Activated naive CD8-positive, alpha-beta T cell treated with anti-CD3 and anti-CD28 coated beads, Interleukin-2, amount 10 ng/mL, durations not matched to agents 7 days and 5 days (primary cell): ENCODE data around the gene SH3BGRL2. TPM values are rescaled to one million over a fixed set of nuclear protein-coding genes. Genes with fewer than 3 reads are reported as not detected.
"Not testable (repeated sequence)": the region's sequence is repeated elsewhere in the genome, so short reads cannot be mapped to it uniquely, and the experiment has no call there.

Source experiments
- ATAC-seq: fragments of 150-1000 bp; cut with Tn5 transposase; one replicate; pipeline ENCODE4 v1.10.0; 2021; ENCODE audit warnings: low read depth, moderate library complexity
- POLR2A ChIA-PET: fragments of 350-600 bp; sonication (Branson Sonifier 250); formaldehyde crosslinking; loops from one replicate; lab custom pipeline; 2021; ENCODE audit warnings: antibody characterized with exemption; lab: Charles Lee
- DNase-seq: peaks from one replicate; pipeline ENCODE4 v3.0.0; 2021
- H3K27ac Mint-ChIP-seq: one replicate; pipeline ENCODE4 v1.8.0; 2022; ENCODE audit warnings: mild to moderate bottlenecking, mixed read lengths
- H3K27me3 Mint-ChIP-seq: one replicate; pipeline ENCODE4 v1.8.0; 2022; ENCODE audit warnings: mild to moderate bottlenecking, moderate library complexity, mixed read lengths
- H3K36me3 Mint-ChIP-seq: one replicate; pipeline ENCODE4 v1.8.0; 2021; ENCODE audit warnings: mild to moderate bottlenecking, mixed read lengths
- H3K4me1 Mint-ChIP-seq: one replicate; pipeline ENCODE4 v1.8.0; 2021; ENCODE audit warnings: mixed read lengths
- H3K4me3 Mint-ChIP-seq: one replicate; pipeline ENCODE4 v1.8.0; 2022; ENCODE audit warnings: mild to moderate bottlenecking, moderate library complexity, mixed read lengths
- H3K9me3 Mint-ChIP-seq: one replicate; pipeline ENCODE4 v1.8.0; 2021; ENCODE audit warnings: mixed read lengths
- total RNA-seq, 2 experiments: library from RNA; stranded (reverse); gene quantifications; one replicate each; pipeline ENCODE4 v1.2.3, GENCODE V29; 2021

The SH3BGRL2 gene
- total RNA-seq, 2 experiments from 2014 or later, result 0.89 to 1.2 TPM

DNA sequence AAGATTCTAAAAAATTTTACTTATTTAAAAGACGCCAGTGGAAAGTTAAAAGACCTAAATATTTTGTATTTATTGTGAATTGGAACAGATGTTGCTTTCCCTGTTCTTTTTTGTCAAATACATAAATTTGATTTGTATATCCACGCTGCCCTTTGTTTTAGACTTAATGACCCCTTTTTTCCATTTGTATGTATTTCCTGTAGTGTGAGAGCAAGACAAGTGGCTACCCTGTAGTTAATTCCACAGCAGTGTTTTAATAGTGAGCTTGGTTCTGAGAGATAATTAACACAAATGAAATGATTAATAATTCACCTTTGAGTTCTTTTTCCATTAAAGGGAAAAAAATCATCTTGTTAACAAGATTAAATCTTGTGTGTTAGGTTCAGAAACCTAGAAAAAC, 16.6 kb downstream of the SH3BGRL2 start:
- H3K36me3 Mint-ChIP-seq, result no peaks in the 10 kb centered on the region
- POLR2A ChIA-PET, result no interaction called here
- no peak overlapping the region for H3K27ac Mint-ChIP-seq
- H3K4me3 Mint-ChIP-seq, result no peak overlapping the region
- peaks cover 2% of the 10 kb centered on the region for H3K27me3 Mint-ChIP-seq
- DNase-seq (no peak), ATAC-seq (no peak)
- H3K4me1 Mint-ChIP-seq, result peaks cover 9% of the 10 kb centered on the region
- no peaks in the 10 kb centered on the region for H3K9me3 Mint-ChIP-seq

DNA sequence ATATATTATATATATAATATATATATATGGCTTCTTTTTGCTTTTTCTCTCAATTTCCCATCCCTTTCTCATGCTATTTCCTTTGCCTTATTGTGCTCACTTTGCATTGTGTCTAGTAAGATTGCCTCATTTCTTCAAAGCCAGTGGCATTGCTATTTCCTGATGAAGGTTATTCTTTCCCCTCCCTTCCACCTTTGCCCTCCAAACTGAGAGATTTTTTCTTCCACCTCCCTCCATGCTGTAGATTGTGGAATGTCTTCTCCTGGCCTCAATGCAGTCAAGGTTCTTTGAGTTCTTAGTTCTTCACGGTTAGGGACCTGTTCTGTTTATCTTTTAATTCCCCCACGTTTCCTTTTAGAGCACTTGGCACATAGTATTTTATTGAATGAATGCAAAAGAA, 17.2 kb downstream of the SH3BGRL2 start:
- POLR2A ChIA-PET, result no interaction called here
- no peak overlapping the region for H3K27ac Mint-ChIP-seq
- ATAC-seq, result no peak
- no peaks in the 10 kb centered on the region for H3K9me3 Mint-ChIP-seq
- no peak overlapping the region for H3K4me3 Mint-ChIP-seq
- no peaks in the 10 kb centered on the region for H3K36me3 Mint-ChIP-seq
- DNase-seq, result no peak
- H3K4me1 Mint-ChIP-seq, result peaks cover 9% of the 10 kb centered on the region
- H3K27me3 Mint-ChIP-seq, result peaks cover 2% of the 10 kb centered on the region

DNA sequence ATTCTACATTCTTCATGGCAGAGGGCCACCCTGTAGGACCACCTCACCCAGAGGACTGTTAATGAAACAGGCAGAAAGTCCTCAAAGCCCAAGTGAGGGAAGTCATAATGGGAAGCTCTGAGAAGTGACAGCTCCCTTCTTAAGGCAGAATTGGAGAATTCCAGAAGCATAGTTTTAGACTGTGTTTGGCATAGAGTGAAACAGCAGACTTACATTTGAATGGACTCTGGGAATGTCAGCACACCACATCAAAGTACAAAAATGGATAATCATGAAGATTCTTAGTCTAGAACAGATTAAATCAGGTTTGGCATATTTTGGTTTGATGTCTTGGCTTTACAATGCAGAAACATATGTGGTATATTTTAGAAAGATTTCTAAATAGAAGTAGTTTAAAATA, 17.9 kb downstream of the SH3BGRL2 start:
- Mint-ChIP-seq H3K9me3 (no peaks in the 10 kb centered on the region), H3K36me3 (no peaks in the 10 kb centered on the region), H3K4me3 (no peak overlapping the region), H3K27me3 (peaks cover 2% of the 10 kb centered on the region), H3K27ac (no peak overlapping the region), H3K4me1 (peaks cover 9% of the 10 kb centered on the region)
- POLR2A ChIA-PET, result no interaction called here
- DNase-seq (no peak), ATAC-seq (no peak)

DNA sequence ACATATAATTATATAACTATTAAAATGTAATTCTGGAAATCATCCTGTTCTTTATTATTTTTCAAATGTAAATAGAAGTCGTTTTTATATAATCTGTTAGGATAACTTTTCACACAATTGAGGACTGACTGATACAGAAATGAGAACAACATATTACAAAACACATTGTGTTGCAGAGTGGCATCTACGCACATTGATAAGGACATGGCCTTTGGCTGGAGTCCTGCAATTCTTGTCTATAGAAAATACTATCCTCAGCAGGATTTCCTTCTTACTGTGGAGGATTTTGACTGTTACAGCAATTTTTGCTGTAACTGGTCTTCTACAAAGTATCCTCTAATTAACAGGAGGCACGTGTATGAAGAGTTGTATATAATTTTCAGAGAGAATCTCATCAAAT, 19.8 kb downstream of the SH3BGRL2 start:
- no peak for DNase-seq
- no peaks in the 10 kb centered on the region for H3K36me3 Mint-ChIP-seq
- no peak overlapping the region for H3K27ac Mint-ChIP-seq
- H3K4me3 Mint-ChIP-seq, result no peak overlapping the region
- H3K27me3 Mint-ChIP-seq, result peaks cover 5% of the 10 kb centered on the region
- ATAC-seq, result no peak
- POLR2A ChIA-PET, result no interaction called here
- no peaks in the 10 kb centered on the region for H3K9me3 Mint-ChIP-seq
- peaks cover 11% of the 10 kb centered on the region for H3K4me1 Mint-ChIP-seq

DNA sequence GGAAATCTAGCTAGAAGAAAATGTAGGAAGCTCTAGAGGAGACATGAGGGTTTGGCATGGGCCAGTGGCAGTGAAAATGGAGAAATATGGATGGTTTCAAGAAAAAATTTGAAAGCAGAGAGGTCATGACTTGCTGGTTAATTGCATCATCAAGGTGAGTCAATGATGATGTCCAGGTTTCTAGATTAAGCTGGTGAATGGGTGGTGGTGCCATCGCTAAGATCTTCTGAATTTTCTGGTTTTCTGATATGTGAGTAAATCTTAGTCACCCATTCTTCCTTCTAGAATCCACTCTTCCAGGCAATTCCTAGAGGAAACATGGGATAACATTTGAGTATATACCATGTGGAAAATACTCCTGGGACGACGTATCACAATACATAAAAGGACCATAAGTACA, 25.0 kb downstream of the SH3BGRL2 start:
- POLR2A ChIA-PET, result no interaction called here
- DNase-seq (no peak), ATAC-seq (no peak)

DNA sequence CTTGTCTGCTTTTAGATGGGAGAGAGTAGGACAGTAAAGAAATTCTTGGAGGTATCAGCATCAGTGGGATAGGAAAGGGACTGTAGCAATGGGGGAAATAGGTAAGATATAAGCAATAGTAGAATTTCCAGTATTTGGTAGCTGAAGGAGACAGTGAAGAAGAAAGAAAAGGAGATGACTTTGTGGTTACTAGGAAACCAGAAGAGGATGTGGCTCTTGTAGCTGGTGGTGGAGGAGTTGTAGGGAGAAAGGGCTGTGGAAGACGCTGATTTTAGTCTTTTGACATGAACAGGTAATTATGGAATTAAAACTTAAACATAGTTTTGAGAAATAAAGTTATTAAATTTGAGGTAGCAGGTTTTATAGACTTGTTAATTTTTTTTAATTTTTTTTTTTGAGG, 26.1 kb downstream of the SH3BGRL2 start:
- Mint-ChIP-seq H3K27me3 (peaks cover 4% of the 10 kb centered on the region), H3K27ac (no peak overlapping the region), H3K4me3 (no peak overlapping the region), H3K4me1 (peaks cover 9% of the 10 kb centered on the region), H3K36me3 (no peaks in the 10 kb centered on the region), H3K9me3 (peaks cover 6% of the 10 kb centered on the region)
- POLR2A ChIA-PET, result no interaction called here
- DNase-seq, result no peak
- ATAC-seq, result no peak

More for the DNA sequence above, 25.0 kb downstream of the SH3BGRL2 start:
- H3K36me3 Mint-ChIP-seq, result no peaks in the 10 kb centered on the region
- H3K27ac Mint-ChIP-seq, result no peak overlapping the region
- H3K4me3 Mint-ChIP-seq, result no peak overlapping the region
- H3K4me1 Mint-ChIP-seq, result peaks cover 9% of the 10 kb centered on the region
- H3K9me3 Mint-ChIP-seq, result peaks cover 3% of the 10 kb centered on the region
- H3K27me3 Mint-ChIP-seq, result peaks cover 4% of the 10 kb centered on the region

DNA sequence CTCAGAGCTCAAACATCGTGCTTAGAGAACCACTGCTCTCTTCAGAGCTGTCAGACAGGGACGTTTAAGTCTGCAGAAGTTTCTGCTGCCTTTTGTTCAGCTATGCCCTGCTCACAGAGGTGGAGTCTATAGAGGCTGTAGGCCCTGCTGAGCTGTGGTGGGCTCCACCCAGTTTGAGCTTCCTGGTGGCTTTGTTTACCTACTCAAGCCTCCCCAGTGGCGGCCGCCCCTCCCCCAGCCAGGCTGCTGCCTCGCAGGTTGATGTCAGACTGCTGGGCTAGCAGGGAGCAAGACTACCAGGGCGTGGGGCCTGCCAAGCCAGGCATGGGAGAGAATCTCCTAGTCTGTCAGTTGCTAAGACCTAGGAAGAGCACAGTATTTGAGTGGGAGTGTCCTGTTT, 32.5 kb downstream of the SH3BGRL2 start:
- DNase-seq (peak; percentile 44), ATAC-seq (peak; percentile 54)
- H3K36me3 Mint-ChIP-seq, H3K4me3 Mint-ChIP-seq, H3K27me3 Mint-ChIP-seq, POLR2A ChIA-PET, H3K27ac Mint-ChIP-seq, H3K4me1 Mint-ChIP-seq: not testable (repeated sequence)
- H3K9me3 Mint-ChIP-seq, result peaks cover 10% of the 10 kb centered on the region

DNA sequence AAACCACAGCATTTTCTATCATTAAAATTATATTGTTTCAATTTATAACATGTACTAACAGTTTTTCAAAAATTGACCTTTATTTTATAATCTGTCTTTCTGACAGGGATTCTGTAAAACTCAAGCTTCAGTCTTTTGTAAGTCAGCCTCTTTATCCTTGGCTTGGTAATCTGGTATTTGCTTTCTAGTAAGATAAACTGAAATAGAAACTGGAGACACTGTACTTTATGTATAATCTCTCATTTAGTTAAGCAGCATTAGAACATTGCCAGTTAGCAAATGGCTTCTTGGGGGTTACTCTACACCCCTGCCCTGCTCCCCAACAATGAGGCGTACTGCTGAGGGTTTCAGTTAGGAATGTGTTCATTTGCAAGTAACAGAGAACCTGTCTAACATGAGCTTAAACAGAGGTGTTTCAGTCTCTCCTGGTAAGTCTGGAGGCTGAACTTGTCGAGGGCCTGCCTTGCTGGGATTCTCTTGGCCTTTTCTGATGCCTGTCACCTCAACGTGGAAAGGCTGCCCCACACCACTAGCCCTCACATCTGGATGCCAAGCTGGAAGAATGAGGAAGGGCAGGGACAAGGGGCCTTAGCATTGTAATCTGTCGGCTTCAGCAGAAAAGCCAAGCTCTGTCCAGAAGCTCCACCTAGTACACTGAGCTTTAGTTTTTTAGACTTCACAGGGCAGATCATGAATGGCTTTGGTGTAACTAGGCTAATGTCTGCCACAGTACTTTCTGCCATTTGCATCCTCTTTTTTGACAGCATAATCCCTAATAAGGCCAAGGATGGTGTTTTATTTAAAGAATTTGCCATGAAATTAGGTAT, 34.8 kb downstream of the SH3BGRL2 start:
- Mint-ChIP-seq H3K36me3 (no peaks in the 10 kb centered on the region), H3K27me3 (no peaks in the 10 kb centered on the region), H3K4me1 (peaks cover 13% of the 10 kb centered on the region), H3K4me3 (no peak overlapping the region), H3K9me3 (peaks cover 7% of the 10 kb centered on the region), H3K27ac (peak overlapping the region; percentile 13)
- POLR2A ChIA-PET, result no interaction called here
- DNase-seq (no peak), ATAC-seq (no peak)

DNA sequence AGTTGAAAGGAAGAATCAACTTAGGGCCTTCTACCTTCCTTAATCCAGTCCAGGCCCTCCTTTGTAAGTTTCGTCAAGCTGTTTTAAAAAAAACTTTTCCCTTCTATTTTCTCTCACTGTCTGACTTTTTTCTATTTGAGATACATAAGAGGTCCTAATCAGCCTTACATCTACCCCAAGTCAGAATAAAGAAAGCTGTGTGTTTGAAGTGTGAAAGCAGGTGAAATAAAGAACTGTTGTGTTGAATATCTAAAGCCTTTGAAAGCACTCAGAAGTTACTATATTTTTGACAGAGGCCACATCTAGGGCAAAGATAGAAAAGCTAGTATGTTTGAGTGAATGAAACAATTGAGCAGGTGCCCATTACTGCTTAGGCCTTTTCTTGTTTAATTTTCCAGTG, 35.5 kb downstream of the SH3BGRL2 start:
- DNase-seq, result no peak
- Mint-ChIP-seq H3K27me3 (no peaks in the 10 kb centered on the region), H3K4me3 (peak overlapping the region; percentile 8), H3K36me3 (peaks cover 2% of the 10 kb centered on the region), H3K27ac (no peak overlapping the region), H3K4me1 (peaks cover 19% of the 10 kb centered on the region), H3K9me3 (peaks cover 4% of the 10 kb centered on the region)
- POLR2A ChIA-PET, result no interaction called here
- ATAC-seq, result no peak

DNA sequence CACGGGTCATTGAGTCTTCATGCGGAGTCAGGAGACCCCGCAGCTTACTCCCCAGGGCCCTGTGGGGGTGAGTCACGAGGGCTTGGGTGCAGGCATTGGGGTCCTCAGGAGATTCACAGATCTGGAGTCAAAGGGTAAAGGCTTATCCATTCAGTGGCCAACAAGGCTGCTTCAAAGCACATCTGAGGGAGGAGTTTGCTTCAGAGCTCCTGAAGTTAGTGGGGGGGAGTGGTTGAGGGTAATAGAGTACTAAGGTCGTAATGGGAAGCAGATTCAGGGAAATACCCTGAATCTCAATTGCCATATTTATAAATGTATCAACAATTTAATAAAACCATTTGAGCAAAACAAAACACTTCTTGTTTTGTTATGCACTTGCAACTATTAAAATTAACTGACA, 37.3 kb downstream of the SH3BGRL2 start:
- Mint-ChIP-seq H3K27me3 (no peaks in the 10 kb centered on the region), H3K36me3 (peaks cover 2% of the 10 kb centered on the region), H3K27ac (no peak overlapping the region), H3K9me3 (peaks cover 1% of the 10 kb centered on the region), H3K4me1 (peaks cover 25% of the 10 kb centered on the region), H3K4me3 (peak overlapping the region; percentile 23)
- DNase-seq (no peak), ATAC-seq (no peak)
- POLR2A ChIA-PET, result no interaction called here

DNA sequence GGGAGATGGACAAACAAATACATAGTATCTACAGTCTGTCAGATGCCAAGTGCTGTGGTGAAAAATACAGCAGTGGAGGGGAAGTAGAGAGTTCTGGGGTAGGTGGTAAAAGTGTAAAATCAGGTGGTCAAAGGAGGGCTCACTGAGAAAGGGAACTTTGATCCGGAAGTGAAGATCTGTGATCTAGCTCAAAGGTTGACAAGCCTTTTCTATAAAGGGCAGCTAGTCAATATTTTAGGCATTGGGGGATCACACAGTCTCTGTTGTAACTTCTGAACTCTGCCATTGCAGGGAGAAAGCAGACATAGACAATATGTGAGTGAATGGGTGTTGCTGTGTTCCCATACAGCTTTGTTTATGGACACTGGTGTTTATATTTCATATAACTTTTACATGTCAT, 38.6 kb downstream of the SH3BGRL2 start:
- POLR2A ChIA-PET, result no interaction called here
- ATAC-seq, result no peak
- H3K27ac Mint-ChIP-seq, result no peak overlapping the region

DNA sequence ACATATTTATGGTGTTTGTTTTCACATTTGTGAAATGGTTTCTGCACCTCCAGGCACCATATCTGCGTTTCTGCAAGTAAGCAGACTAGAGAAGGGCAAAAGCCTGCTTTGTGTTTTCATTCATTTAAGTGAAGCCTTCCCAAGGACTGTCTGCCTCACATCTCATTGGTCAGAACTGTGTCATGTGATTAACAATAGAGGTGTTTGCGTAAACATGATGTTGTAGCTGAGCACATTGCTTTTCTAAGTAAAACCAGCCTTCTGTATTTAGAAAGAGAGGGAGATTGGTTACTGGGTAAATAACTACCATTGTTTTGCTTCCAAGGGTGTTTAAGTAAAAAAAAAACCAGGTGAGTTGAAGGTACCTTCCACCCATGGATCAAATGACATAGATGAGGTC, 39.7 kb downstream of the SH3BGRL2 start:
- Mint-ChIP-seq H3K4me3 (no peak overlapping the region), H3K9me3 (no peaks in the 10 kb centered on the region), H3K27ac (peak overlapping the region; percentile 87), H3K27me3 (no peaks in the 10 kb centered on the region), H3K36me3 (peaks cover 2% of the 10 kb centered on the region), H3K4me1 (peaks cover 24% of the 10 kb centered on the region)
- POLR2A ChIA-PET, result no interaction called here
- ATAC-seq (no peak), DNase-seq (no peak)

More for the DNA sequence above, 38.6 kb downstream of the SH3BGRL2 start:
- Mint-ChIP-seq H3K4me3 (no peak overlapping the region), H3K4me1 (peaks cover 25% of the 10 kb centered on the region), H3K36me3 (peaks cover 2% of the 10 kb centered on the region), H3K9me3 (no peaks in the 10 kb centered on the region), H3K27me3 (no peaks in the 10 kb centered on the region)
- DNase-seq, result no peak

DNA sequence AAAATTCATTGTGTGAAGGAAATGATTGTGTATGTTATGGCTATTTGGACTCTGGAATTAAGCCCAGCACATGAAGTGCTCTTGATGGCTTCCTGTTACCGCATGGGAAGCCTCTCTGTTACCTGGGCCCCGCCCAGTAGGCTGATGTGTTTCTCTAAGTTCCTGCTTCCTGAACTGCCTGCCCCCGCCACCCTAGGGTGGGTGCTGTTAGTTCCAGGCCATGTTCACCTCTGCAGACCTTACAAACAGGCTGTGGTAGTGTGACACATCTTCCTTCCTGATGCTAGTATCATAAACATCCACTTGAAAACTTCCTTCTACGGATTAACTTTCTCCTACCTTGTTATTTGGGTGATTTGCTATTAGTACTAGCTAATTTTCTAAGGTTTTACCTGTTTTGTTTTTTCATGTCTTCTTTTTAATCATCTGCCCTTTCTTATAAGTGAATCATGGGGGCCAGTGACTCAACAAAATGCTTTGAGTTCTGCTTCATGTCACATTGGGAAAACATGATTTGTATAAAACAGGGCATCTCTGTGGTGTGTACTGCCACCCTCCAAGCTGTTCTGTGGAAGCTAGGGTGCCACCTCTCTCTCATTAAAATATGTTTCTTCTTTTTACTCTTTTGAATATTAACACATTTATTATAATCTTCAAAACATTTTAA, 40.6 kb downstream of the SH3BGRL2 start:
- peak; percentile 51 for DNase-seq
- Mint-ChIP-seq H3K4me1 (peaks cover 19% of the 10 kb centered on the region), H3K27me3 (no peaks in the 10 kb centered on the region), H3K27ac (peak overlapping the region; percentile 87), H3K4me3 (peak overlapping the region; percentile 33), H3K36me3 (peaks cover 2% of the 10 kb centered on the region), H3K9me3 (no peaks in the 10 kb centered on the region)
- peak; percentile 97 for ATAC-seq
- POLR2A ChIA-PET, result interaction anchor here (1.2 kb wide), 1 partner anchor 17 kb away, joined by 3 read pairs; no protein-coding TSS in a partner anchor

DNA sequence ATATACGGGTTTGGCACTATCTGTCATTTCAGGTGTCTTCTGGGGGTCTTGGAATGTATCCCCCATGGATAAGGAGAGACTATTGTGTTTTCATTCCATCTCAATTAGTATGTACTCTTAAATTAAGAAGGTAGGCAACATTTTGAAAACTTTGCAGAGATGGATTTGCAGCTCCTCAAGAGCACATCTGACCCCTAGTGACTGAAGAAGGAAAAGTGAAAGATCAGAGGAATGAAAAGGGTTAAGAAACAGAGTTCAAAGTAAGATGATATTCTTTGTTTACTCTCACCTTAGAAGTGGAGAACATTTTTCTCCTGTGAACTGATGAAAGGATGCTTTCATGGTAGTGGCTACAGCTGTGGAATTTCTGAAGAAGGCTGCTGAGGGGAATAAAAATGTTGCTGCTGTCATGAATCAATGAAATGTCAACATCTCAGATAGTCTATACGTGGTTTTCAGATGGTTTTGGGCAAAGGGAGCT, 41.5 kb downstream of the SH3BGRL2 start:
- DNase-seq (no peak), ATAC-seq (no peak)
- POLR2A ChIA-PET, result interaction anchor here (1.2 kb wide), 1 partner anchor 18 kb away, joined by 3 read pairs; no protein-coding TSS in a partner anchor
- H3K27ac Mint-ChIP-seq, result peak overlapping the region; percentile 87
- H3K36me3 Mint-ChIP-seq, result peaks cover 2% of the 10 kb centered on the region
- no peaks in the 10 kb centered on the region for H3K27me3 Mint-ChIP-seq
- H3K4me1 Mint-ChIP-seq, result peaks cover 19% of the 10 kb centered on the region
- H3K9me3 Mint-ChIP-seq, result no peaks in the 10 kb centered on the region
- H3K4me3 Mint-ChIP-seq, result no peak overlapping the region
